ENCODE measurements around the gene WNT10A. TPM values are rescaled to one million over a fixed set of nuclear protein-coding genes. Genes with fewer than 3 reads are reported as not detected.

WNT10A gene
- total RNA-seq, 1 experiment from 2014 or later = 1.5 TPM

- ChIA-PET POLR2A (no interaction called here), CTCF (no interaction called here), RAD21 (ENCODE audit: low non-redundant PET in 1 of 2, low total read pairs in 2 of 2, uncharacterized antibody in 2 of 2, unreplicated experiment in 2 of 2) (no interaction called here)
- no peak overlapping the region for H3K4me2 ChIP-seq (ENCODE audit: low read length)
- no peak for DNase-seq (ENCODE audit: low read depth, low spot score)
- no peaks in the 10 kb centered on the region for H4K20me1 ChIP-seq (ENCODE audit: insufficient read depth)
- intact Hi-C loops (cut with micrococcal nuclease) = no loop called here
- no peak overlapping the region for H3K27ac ChIP-seq (ENCODE audit: low read depth, low read length)
- no peaks in the 10 kb centered on the region for H3K36me3 ChIP-seq (ENCODE audit: control insufficient read depth in 1 of 2, insufficient read depth in 2 of 2, low read length in 2 of 2)
- no peaks in the 10 kb centered on the region for H3K9me3 ChIP-seq (ENCODE audit: control insufficient read depth in 1 of 2, insufficient read depth in 1 of 2, low read depth in 1 of 2, low read length in 2 of 2)
- no peak for ATAC-seq
- H3K9me2 ChIP-seq (ENCODE audit: insufficient read depth) = no peaks in the 10 kb centered on the region
- no peak for TF ChIP-seq EZH2phosphoT487 (IDR thresholded peaks at IDR 0.05; ENCODE audit: borderline replicate concordance)
- no peak for TF ChIP-seq REST (IDR thresholded peaks at IDR 0.05; ENCODE audit: low read depth)
- TF ChIP-seq ATF3 (IDR thresholded peaks at IDR 0.05) = no peak
- no peak for TF ChIP-seq POLR2AphosphoS5 (IDR thresholded peaks at IDR 0.05; ENCODE audit: low read depth, low read length)
- TF ChIP-seq ZBTB33 (IDR thresholded peaks at IDR 0.05; ENCODE audit: extremely low read depth, insufficient replicate concordance, low read length) = no peak
- TF ChIP-seq CTCF (IDR thresholded peaks at IDR 0.05 in 2 of 3, conservative IDR thresholded peaks at IDR 0.05 in 1 of 3; ENCODE audit: borderline replicate concordance in 1 of 3, insufficient read depth in 1 of 3, low read depth in 2 of 3, low read length in 2 of 3) = no peak
- TF ChIP-seq RAD21 (IDR thresholded peaks at IDR 0.05; ENCODE audit: low read depth) = no peak
- no peak for TF ChIP-seq POLR2A (IDR thresholded peaks at IDR 0.05; ENCODE audit: borderline replicate concordance, extremely low read depth, insufficient read depth, insufficient read length)
- TF ChIP-seq EGR1 (IDR thresholded peaks at IDR 0.05; ENCODE audit: low read depth) = no peak
- TF ChIP-seq TCF7L2 (IDR thresholded peaks at IDR 0.05; ENCODE audit: borderline replicate concordance, extremely low read depth, insufficient read depth, insufficient read length) = no peak
- no peak for TF ChIP-seq ELF1 (IDR thresholded peaks at IDR 0.05; ENCODE audit: borderline replicate concordance, low read depth)
- no peak overlapping the region for H3K4me3 ChIP-seq (replicated peaks in 1 of 2; ENCODE audit: low read depth in 1 of 2, low read length in 2 of 2)
- H3K79me2 ChIP-seq (ENCODE audit: insufficient read depth, low read length) = no peaks in the 10 kb centered on the region
- no peak overlapping the region for H3K9ac ChIP-seq (ENCODE audit: low read length)
- no peak overlapping the region for H2AFZ ChIP-seq (ENCODE audit: low read depth, low read length, poor library complexity, severe bottlenecking)
- H3K27me3 ChIP-seq (ENCODE audit: insufficient read depth, low read length) = no peaks in the 10 kb centered on the region
- peaks cover 0 to 12% of the 10 kb centered on the region in 2 experiments; a peak in 2 of 4 replicates for H3K4me1 ChIP-seq (ENCODE audit: control insufficient read depth in 1 of 2, insufficient read depth in 2 of 2, low read length in 2 of 2)
- BruUV-seq (replicated peaks) = no TSS peak
Observed at GRCh38 chr2:218904176-218904575, 23.5 kb downstream of the WNT10A start.
